OCI-LY1 (cell line): ENCODE measurements around the gene ETV6.

Source experiments
- H2AFZ ChIP-seq: fragments of 200-600 bp; sonication (generic), shearing (Covaris generic); 2 replicates; pipeline ENCODE4 v1.6.0; 2014; ENCODE audit warnings: antibody characterized with exemption, mild to moderate bottlenecking, low read length
- H3F3A ChIP-seq: fragments of 200-600 bp; sonication (generic), shearing (Covaris generic); 2 replicates; pipeline ENCODE4 v1.6.0; 2014; ENCODE audit warnings: mild to moderate bottlenecking, antibody characterized with exemption, low read length, moderate library complexity; ENCODE audit not compliant: insufficient read depth
- H3K27ac ChIP-seq: fragments of 200-600 bp; sonication (generic); 2 replicates; pipeline ENCODE4 v1.5.1; 2014; ENCODE audit warnings: low read length, mixed run types, mild to moderate bottlenecking, low read depth; ENCODE audit not compliant: poor library complexity, severe bottlenecking
- H3K27me3 ChIP-seq: fragments of 200-600 bp; sonication (generic); 2 replicates; pipeline ENCODE4 v1.6.0; 2014; ENCODE audit warnings: antibody characterized with exemption, mild to moderate bottlenecking, low read length, moderate library complexity; ENCODE audit not compliant: insufficient read depth
- H3K36me3 ChIP-seq: fragments of 200-600 bp; sonication (generic); 2 replicates; pipeline ENCODE4 v1.6.1; 2014; ENCODE audit warnings: mild to moderate bottlenecking, antibody characterized with exemption, low read length, moderate library complexity, mixed read lengths; ENCODE audit not compliant: insufficient read depth
- H3K4me1 ChIP-seq: fragments of 200-600 bp; sonication (generic); 2 replicates; pipeline ENCODE4 v1.5.1; 2014; ENCODE audit warnings: mild to moderate bottlenecking, low read length, moderate library complexity; ENCODE audit not compliant: insufficient read depth, severe bottlenecking
- H3K4me2 ChIP-seq: fragments of 200-600 bp; sonication (generic), shearing (Covaris generic); 2 replicates; pipeline ENCODE4 v1.6.1; 2014; ENCODE audit warnings: low read length
- H3K4me3 ChIP-seq: fragments of 200-600 bp; sonication (generic); 2 replicates; pipeline ENCODE4 v1.5.1; 2014; ENCODE audit warnings: low read length, low read depth, mild to moderate bottlenecking, mixed read lengths; ENCODE audit not compliant: poor library complexity, severe bottlenecking
- H3K79me2 ChIP-seq: fragments of 200-600 bp; shearing (Covaris generic); 2 replicates; pipeline ENCODE4 v1.6.1; 2016; ENCODE audit warnings: mixed run types, low read length, mixed read lengths; ENCODE audit not compliant: insufficient read depth
- H3K9ac ChIP-seq: fragments of 200-600 bp; sonication (generic), shearing (Covaris generic); 2 replicates; pipeline ENCODE4 v1.6.1; 2014; ENCODE audit warnings: mild to moderate bottlenecking, low read length, mixed read lengths
- H3K9me2 ChIP-seq: fragments of 200-600 bp; sonication (generic), shearing (Covaris generic); 2 replicates; pipeline ENCODE4 v1.6.1; 2014; ENCODE audit warnings: low read depth, mild to moderate bottlenecking, low read length, mixed read lengths
- H3K9me3 ChIP-seq: fragments of 200-600 bp; shearing (Covaris generic); 2 replicates; pipeline ENCODE4 v1.6.1; 2014; ENCODE audit warnings: low read length, mixed read lengths
- H4K20me1 ChIP-seq: fragments of 200-600 bp; sonication (generic), shearing (Covaris generic); 2 replicates; pipeline ENCODE4 v1.6.0; 2016; ENCODE audit warnings: mild to moderate bottlenecking, low read length; ENCODE audit not compliant: insufficient read depth
- EZH2 ChIP-seq: fragments of 200-600 bp; sonication (generic), shearing (Covaris generic); IDR thresholded peaks from 2 replicates; pipeline ENCODE4 v1.8.0; 2017; ENCODE audit warnings: borderline replicate concordance, mixed run types, mild to moderate bottlenecking, antibody characterized with exemption, low read length, moderate library complexity, mixed read lengths
- TF ChIP-seq, protein P1 (sequence below): fragments of 200-600 bp; sonication (generic), shearing (Covaris generic); IDR thresholded peaks from 2 replicates; pipeline ENCODE4 v1.5.1; 2017; ENCODE audit warnings: mild to moderate bottlenecking, antibody characterized with exemption, low read length, moderate library complexity, mixed read lengths

The ETV6 gene

DNA sequence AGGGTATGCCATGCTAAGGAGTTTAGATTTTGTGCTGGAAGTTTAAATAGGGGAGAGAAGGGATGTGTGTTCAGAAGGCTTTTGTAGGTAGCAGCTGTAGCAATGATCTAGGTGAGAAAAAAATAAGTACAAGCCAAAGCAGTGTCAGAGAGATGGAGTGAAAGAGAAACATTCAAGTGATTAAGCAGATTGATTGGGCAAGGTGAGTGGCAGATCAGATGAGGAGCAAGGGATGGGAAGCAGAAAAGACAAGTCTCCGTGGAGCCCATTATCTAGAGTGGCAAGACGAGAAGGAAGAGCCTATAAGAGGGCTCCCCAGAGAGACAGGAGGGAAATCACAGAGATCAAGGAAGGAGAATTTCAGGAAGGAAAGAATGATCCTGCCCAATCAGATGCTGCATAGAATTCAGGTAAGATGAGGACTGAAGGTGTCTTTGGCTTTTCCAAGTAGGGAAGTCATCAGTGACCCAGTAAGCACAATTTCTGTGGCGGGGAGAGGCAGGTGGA, 133.5 kb downstream of the ETV6 start:
- H3K27ac ChIP-seq: peak overlapping the region; percentile 89
- no peak for TF ChIP-seq EZH2
- TF ChIP-seq, protein P1, sequence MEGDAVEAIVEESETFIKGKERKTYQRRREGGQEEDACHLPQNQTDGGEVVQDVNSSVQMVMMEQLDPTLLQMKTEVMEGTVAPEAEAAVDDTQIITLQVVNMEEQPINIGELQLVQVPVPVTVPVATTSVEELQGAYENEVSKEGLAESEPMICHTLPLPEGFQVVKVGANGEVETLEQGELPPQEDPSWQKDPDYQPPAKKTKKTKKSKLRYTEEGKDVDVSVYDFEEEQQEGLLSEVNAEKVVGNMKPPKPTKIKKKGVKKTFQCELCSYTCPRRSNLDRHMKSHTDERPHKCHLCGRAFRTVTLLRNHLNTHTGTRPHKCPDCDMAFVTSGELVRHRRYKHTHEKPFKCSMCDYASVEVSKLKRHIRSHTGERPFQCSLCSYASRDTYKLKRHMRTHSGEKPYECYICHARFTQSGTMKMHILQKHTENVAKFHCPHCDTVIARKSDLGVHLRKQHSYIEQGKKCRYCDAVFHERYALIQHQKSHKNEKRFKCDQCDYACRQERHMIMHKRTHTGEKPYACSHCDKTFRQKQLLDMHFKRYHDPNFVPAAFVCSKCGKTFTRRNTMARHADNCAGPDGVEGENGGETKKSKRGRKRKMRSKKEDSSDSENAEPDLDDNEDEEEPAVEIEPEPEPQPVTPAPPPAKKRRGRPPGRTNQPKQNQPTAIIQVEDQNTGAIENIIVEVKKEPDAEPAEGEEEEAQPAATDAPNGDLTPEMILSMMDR: no peak

DNA sequence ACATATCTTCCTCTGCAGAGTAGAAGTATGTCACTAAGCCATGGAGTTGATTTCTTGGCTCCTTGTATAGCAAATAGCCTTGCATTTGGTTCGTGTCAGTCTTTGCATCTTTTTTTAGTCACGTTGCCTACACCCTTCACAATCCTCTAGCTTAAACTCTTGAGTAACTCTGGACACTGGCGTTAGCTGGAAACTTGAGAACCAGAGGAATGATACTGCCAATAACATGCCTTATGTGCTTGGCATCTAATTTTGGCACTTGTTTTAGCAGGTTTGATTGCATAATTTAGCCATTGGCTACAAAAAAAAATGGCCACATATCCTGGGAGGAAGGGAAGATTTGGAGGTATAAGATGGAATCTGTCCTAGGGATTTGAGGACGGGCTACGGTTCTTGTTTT, 136.2 kb downstream of the ETV6 start:
- no peaks in the 10 kb centered on the region for H3K79me2 ChIP-seq
- no peak overlapping the region for H2AFZ ChIP-seq
- TF ChIP-seq, protein P1: no peak
- no peak for TF ChIP-seq EZH2
- no peak overlapping the region for H3K9ac ChIP-seq
- H3K4me2 ChIP-seq: no peak overlapping the region
- no peaks in the 10 kb centered on the region for H3F3A ChIP-seq
- H3K9me2 ChIP-seq: no peaks in the 10 kb centered on the region
- no peaks in the 10 kb centered on the region for H3K9me3 ChIP-seq
- no peaks in the 10 kb centered on the region for H3K27me3 ChIP-seq
- peak overlapping the region; percentile 49 for H3K27ac ChIP-seq
- peaks cover 56% of the 10 kb centered on the region for H3K4me1 ChIP-seq
- no peak overlapping the region for H3K4me3 ChIP-seq
- no peaks in the 10 kb centered on the region for H3K36me3 ChIP-seq
- no peaks in the 10 kb centered on the region for H4K20me1 ChIP-seq

More for the DNA sequence above, 133.5 kb downstream of the ETV6 start:
- H3K9ac ChIP-seq: peak overlapping the region; percentile 29; the same call in 1 of the 2 replicates
- no peaks in the 10 kb centered on the region for H3K27me3 ChIP-seq
- H3K36me3 ChIP-seq: no peaks in the 10 kb centered on the region
- H3K4me1 ChIP-seq: peaks cover 69% of the 10 kb centered on the region
- H3K4me2 ChIP-seq: no peak overlapping the region
- H3K9me2 ChIP-seq: no peaks in the 10 kb centered on the region
- no peak overlapping the region for H2AFZ ChIP-seq
- H3K9me3 ChIP-seq: no peaks in the 10 kb centered on the region
- H3K79me2 ChIP-seq: no peaks in the 10 kb centered on the region
- no peak overlapping the region for H3K4me3 ChIP-seq
- no peaks in the 10 kb centered on the region for H3F3A ChIP-seq
- H4K20me1 ChIP-seq: no peaks in the 10 kb centered on the region

DNA sequence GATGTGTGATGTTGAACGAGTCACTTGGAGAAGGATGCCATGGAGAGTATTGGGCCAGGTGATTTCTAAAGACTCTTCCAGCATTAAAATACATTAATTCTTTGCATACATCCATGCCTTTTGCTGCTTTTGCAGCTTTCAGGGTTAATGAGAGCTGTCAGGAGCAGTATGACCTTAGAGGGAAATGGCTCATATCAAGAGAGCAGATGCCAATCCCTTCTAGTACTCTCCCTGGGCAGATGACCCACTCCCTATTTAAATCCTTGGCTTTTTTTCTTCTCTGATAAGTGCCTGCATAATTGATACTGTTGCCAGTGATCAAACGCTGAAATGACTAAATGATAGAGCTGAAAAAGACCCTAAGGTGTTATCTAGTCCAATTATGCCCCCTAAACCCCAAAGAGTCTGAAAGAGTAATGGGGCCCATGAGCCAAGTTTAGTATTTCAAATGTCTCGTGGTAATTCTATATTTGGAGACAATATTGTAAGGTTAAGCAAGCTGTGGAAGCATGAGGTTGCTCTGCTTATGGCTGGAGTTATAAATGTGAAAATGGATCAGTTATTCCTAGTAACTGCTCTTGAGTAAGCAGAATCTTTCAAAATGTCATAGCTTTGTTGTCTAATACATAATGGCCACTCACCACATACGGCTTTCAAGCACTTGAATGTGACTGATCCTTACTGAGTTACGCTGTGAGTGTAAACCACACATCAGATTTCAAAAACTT, 137.3 kb downstream of the ETV6 start:
- H4K20me1 ChIP-seq: no peaks in the 10 kb centered on the region
- H3K27ac ChIP-seq: peak overlapping the region; percentile 90
- no peaks in the 10 kb centered on the region for H3K9me2 ChIP-seq
- H3K36me3 ChIP-seq: no peaks in the 10 kb centered on the region
- H3K4me1 ChIP-seq: peaks cover 52% of the 10 kb centered on the region
- no peak overlapping the region for H3K9ac ChIP-seq
- no peak for TF ChIP-seq EZH2
- TF ChIP-seq, protein P1: no peak
- no peaks in the 10 kb centered on the region for H3K27me3 ChIP-seq
- no peaks in the 10 kb centered on the region for H3F3A ChIP-seq
- no peak overlapping the region for H3K4me2 ChIP-seq
- no peak overlapping the region for H2AFZ ChIP-seq
- no peaks in the 10 kb centered on the region for H3K9me3 ChIP-seq
- H3K4me3 ChIP-seq: no peak overlapping the region
- no peaks in the 10 kb centered on the region for H3K79me2 ChIP-seq
